NCI-H524 (cell line): ENCODE results near the gene LAMB2.

Source experiments
- DNase-seq, 2 experiments: peaks; one replicate each; lab custom pipeline; 2025; lab: John Stamatoyannopoulos, UW

The LAMB2 gene

DNA sequence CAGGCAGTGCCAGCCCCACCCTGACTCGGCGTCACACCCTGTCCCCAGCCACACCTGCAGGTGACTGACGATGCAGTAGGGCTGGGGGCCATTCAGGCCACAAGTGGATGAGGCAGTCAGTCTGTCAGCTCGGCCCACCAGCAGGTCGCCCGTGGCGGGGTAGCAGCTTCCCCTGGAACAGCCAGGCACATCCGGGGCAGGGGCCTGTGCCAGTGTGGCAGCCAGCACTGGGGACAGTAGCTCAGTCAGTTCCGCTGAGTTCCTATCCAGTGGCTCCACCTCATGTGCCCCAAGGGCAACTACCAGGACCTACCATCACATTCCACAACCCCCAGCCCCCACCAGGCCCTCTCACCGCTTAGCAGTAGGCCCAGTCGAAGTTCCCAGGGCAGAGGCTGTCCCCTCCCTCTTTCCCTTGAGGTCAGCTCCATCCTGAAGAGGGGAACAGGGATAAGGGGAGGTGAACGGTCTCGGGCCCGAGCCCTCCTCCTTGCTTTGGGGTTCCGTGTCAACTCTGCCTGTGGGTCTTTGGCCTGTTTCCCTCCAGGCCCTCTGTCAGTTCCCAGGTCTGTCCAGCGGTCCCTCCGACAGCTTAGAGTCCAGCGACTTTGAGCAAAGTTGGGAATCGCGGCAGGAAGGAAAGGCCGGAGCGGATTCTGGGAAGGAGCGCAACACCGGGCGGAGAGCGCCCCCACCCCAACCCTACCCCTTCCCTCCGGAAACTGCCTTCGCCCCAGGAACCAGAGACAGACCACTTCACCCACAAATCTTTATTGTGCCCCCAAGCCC, at the start of gene LAMB2:
Gene LAMB2, minus strand, starts transcription at position 614 of the 789 bp plus-strand sequence. Its CDS starts 183 bp downstream, at position 431.
- peak; percentile 20 to 50 for DNase-seq

DNA sequence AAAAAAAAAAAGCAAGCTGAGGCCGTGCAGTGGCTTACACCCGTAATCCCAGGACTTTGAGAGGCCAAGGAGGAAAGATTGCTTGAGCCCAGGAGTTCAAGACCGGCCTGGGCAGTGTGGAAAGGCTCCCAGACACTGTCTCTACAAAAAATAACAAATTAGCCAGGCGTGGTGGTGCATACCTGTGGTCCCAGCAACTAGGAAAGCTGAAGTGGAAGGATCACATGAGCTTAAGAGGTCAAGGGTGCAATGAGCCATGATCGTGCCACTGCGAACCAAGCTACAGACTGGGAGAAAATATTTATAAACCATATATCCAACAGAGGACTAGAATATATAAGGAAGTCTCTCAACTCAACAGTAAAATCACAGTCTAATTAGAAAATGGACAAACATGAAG, 48.5 kb upstream of the LAMB2 start:
- DNase-seq, result no peak

DNA sequence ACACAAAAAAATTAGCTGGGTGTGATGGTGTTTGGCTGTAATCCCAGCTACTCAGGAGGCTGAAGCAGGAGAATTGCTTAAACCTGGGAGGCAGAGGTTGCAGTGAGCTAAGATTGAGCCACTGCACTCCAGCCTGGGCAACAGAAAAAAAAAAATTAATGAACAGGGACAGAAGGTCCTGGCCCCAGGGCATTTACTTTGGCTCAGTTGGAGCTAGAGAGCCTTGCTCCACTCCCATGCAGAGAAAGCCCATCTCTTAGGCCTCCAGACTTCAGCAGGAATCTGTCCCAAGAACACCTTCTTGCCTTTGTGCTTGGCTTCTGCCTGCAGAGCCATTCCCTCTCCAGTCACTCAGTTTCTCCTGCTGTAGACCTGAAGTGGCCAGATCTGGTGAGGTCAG, 47.3 kb upstream of the LAMB2 start:
- DNase-seq, result no peak

DNA sequence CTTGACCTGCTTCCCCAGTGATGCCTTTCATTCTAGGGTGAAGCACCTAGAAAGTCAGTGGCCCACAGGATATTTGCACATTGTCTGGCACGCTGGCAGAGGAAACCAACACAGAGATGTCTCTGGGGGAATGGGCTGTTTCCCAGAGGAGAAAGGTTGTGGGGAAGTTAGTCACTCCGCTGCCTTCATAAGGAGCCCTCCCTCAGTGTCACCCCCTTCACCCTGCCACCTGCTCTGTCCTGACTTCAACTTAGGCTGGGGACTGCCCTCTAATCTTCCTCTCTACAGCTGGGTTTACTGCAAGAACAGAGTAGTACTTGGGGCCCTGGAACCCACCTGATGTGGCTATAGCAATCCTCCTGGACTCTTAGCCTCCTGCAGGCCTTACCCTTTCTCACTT, 44.2 kb upstream of the LAMB2 start:
- DNase-seq, result peak in 1 of 2 experiments; percentile 19

DNA sequence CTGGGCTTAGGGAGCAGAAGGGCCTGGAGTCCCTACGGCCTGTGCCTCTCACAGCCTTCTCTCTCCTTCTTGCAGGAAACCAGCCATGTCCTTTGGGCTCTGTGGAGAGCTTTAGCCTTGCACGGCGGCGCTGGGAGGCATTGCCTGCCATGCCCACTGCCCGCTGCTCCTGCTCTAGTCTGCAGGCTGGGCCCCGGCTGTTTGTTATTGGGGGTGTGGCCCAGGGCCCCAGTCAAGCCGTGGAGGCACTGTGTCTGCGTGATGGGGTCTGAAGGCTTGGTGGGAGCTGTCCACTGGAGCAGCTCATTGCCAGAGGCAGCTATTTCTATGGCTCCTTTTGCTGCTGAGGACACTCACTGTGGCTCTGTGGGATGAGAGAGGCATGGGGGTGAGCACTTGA, 42.7 kb upstream of the LAMB2 start:
- no peak for DNase-seq

DNA sequence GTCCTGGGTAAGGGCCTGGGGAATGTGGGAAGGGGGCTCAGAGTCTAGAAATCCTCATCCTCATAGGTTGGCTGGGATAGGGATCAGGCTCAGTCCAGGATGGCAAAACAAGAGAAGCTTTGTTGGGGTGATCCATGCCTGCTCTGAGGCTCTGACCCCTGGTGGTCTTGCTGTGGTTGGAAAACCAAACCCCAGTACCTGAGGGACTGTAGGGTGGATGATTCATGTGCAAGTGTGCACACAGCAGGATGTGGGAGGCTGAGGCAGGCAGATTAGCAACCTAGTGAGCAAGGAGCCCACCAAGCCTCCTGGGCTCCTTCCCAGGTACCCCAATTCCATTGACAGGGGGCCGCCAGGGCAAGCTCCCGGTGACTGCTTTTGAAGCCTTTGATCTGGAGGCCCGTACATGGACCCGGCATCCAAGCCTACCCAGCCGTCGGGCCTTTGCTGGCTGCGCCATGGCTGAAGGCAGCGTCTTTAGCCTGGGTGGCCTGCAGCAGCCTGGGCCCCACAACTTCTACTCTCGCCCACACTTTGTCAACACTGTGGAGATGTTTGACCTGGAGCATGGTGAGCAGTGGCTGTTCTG, 41.6 kb upstream of the LAMB2 start:
- no peak for DNase-seq

DNA sequence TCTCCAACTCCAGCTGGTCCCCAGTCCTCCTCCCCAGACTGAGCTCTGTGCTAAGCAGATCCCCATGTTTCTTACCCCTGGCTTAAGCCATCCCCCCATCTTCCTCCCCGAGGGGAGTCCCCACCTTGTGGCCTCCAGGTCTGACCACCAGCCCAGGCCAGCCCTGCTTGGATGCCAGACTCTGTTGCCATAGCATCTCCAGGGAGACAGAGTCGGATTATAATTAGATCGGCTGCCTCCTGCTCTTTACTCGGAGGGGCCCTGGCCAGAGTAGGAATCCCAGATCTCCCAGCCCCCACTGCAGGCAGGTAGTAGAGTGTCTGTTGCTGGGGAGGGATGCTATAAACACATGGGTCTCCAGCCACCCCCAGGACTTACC, 40.9 kb upstream of the LAMB2 start:
- DNase-seq, result peak in 1 of 2 experiments; percentile 35

DNA sequence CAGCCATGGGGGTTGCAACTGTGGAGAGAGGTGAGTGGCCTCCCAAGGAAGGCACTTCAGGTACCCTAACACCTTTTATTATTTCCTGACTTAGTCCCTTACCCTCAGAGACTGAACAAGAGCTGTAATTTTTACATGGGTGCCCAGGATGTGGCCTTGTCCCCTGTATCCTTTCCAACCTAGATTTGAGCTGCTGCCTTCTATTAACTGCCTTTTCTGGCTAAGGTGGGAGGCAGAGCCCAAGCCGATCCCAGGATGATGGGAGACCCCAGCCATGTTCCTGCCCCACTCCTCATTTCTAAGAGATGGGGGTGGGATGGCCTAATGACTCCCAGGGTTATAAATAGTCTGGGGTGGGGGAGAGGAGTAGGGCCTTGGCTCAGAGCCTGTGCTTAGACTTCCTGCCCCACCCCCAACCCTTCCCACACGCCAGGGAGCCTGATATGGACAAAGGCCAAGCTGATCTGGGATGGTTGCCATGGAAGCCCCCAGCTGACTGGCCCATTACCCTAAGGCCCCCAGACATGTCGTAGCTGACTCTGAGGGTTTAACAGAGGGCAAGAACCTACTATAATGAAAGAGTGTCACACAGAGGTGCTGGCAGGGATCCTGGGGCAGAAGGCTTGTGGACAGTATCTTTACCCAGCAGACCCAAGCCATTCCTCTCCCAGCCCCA, 40.4 kb upstream of the LAMB2 start:
- no peak for DNase-seq

DNA sequence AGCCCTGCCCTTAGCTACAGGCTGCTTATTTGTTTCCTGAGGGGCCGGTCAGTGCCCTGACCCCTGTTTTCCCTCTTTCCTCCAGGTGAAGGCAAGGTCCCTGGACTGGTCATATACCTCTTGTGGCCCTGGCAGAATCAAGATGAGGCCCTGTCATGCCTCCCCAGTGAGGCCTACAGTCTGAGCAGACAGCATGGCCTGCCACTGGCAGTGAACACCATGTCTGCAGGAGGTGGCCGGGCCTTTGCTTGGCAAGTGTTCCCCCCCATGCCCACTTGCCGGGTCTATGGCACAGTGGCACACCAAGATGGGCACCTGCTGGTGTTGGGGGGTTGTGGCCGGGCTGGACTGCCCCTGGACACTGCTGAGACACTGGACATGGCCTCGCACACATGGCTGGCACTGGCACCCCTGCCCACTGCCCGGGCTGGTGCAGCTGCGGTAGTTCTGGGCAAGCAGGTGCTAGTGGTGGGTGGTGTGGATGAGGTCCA, 39.7 kb upstream of the LAMB2 start:
- DNase-seq, result no peak

DNA sequence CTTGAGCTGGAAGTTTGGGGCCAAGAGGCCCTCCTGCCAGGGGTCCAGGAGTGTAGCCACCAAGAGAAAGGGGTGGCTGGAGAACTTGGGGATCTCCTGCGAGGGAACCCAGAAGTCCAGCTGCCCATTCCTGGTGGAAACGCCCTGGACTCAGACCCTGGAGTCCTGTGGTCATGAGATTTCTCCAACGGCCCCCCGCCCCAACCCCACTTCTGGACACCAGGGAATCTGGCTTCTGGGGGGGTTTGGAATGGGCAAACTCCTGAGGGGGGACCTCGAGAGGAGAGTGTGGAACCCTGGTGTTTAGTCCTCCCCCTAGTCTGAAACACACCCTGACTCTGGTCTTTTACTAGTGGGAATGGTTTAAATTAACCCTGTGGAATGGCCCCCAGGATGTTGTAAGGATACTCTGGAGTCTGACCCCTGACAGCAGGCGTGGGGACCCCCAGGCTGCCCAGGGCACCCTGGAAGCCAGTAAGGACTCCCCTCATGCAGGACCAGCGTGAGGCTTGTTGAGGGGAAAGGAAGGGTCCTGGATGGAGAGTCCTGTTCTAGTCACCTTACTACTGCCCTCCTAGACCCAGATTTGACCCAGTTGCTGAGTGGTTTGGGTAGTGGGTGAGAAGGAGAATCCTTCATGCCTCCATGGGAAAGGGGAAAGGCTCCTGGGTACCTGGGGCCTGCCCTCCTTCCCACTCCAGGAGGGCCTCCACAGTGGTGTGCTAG, 39.1 kb upstream of the LAMB2 start:
- no peak for DNase-seq

DNA sequence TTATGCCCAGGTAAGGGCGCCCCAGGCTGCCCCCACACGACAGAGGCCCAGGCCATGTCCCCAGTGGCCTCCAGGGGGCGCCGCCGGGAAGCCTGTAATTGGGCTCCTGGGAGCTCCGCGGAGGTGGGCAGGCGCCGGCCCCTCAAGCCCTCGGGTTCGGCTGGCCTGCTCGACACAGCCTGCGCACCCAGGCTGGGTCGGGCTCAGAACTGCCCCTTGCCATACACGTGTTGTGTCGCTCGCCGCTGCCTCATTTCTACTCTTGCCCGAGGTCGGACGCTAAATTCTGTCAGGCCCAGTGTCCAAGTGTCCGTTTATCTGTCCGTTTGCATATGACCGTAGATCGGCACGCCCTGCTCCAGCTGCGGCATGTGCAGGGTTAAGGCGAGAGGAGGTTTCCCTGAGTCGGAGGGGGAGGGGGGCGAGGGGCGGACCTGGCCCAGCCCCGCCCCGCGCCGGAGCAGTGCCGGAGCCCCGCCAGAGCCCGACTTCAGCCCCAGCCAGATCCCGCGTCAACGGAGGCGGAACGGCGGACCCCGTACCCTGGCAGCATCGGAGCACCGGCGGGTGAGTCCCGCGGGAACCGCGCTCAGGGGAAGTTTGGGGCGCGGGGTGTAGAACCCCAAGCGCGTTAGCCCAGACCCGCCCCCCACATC, 38.4 kb upstream of the LAMB2 start, which contains the start of gene KLHDC8B:
Gene KLHDC8B, plus strand, starts transcription at position 480 of the 656 bp plus-strand sequence. CDS start 1,172 bp downstream, outside the sequence.
- DNase-seq, result peak; percentile 61 to 75

DNA sequence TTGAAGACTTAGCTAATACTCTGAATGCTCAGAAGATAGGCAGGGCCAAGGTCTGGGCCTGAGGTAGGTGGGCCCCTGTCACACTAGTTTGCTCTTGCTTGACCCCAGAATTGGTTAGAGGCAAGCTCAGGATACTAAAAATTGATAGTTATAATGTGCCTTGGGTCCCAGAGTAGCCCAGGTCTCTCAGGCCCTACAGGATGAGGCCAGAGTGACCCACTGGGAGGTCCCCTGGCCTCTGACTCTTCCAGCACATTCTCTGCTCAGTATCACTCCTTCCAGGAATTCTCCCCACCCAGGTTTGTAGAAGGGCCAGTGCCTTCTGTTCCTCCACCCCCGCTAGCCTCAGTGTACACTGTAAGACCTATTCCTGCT, 37.9 kb upstream of the LAMB2 start:
- no peak for DNase-seq

DNA sequence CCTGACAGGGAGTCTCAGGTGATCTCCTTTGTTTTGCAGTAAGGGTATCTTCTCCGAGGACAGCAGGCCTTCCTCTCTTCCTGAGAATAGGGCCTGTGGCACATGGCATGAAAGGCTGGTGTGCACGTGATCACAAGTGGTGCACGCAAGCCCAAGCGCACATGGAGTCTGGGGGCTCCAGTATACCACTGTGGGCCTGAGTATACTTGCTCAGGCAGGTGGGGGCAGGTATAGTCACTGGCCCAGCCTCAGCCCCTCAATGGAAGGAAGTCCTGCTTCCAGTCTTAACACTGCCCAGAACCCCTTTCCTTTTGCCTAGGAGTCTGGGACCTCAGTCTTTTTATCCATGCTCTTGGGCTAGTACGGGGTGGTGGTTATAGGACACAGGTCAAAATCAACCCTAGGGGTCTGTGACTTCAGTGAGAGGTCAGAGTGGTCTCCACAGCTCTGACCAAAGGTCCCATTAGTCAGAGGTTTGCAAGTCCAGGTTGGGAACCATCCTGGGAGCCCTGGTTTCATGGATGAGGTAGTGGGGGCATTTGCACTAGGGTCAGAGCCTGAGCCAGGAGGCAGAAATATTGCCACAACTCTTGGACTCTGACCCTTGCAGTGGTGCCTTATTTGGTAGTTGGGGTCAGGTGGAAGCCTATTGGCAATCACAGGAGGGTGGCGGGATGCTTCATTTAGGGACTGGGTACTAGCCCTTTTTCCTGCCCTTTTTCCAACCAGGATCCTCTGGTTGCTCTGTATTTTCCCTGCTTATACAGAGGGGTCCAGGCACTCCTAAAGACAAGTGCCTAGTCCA, 34.1 kb upstream of the LAMB2 start:
- no peak for DNase-seq

DNA sequence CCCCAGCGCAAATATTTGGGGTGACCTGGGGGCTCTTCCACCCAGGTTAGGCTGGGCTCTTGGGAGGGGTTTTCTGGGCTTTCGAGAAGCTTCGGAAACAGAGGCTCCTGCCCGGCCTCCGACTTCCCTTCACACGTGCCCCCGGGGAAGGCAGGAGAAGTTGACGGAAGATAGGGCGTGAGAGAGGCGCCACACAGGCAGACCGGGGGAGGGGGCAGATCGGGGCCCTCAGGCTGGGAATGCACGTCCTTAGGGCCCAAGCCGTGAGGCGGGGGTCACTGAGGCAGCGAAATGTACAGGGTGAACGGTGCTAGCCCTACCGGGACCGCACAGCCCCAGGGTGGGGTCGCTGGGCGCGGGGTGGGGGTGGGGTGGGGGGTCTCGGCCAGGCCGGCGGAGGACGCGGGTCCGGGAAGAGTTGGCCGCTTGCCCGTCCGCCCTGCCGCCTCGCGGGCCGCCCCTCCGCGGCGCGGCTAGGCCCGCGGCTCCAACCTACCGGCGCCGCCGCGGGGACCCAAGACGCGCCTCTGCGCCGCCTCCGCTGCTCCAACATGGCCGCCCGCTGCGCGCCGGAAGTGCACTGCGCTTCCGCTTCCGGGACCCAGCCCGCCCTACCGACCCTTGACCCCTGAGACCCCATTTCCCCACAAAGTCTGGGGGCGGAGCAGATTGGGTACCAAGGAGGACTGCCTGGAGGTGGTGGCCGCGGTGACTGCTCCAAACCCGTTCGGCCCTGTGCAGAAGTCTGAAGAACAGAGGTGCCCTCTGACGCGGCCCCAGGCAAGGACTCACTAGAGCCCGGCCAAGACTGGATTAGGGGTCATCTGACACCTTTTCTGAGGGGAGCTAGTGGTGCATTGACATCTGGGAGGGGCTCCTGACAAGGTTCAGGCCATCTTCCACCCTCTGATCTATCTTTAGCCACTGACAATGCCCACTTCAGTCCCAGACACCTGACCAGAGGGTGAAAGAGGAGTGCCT, 33.2 kb upstream of the LAMB2 start, which contains the start of gene CCDC71:
Gene CCDC71, minus strand, starts transcription at position 561 of the 981 bp plus-strand sequence. CDS start 2,123 bp downstream, outside the sequence.
- DNase-seq, result peak; percentile 36 to 56

DNA sequence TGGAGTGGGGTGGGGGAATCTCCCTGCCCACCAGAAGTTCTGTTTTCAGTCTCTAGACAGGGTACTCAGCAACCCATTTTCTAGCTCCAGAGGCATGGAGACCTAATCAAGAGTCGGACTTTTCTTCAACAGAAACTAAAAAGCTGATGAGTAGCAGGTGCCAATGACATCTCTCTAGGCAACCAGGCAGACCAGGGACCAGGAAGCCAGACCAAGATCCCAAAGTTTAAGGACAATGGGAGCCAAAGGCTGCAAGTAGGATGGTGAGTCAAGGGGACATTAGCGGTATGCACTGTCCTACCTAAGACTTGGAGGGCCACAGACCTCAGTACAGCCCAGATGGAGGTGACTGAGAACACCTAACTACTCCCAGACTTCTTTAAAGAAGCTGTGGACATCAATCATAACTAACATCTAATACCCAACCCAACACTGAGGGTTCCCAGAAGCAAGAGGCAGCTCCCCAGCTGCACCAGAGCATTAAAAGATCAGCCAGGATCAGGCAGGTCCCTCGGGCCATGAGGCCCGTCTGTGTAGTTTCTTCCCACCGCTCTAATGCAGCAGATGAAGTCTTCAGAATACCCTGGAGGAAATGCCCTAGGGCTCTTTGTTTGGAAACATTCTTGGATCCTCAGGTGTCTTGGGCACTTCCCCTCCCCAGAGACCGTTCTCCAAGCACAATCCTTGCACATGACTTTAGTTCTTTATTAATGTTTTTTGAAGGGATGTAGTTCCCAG, 32.3 kb upstream of the LAMB2 start:
- no peak for DNase-seq

DNA sequence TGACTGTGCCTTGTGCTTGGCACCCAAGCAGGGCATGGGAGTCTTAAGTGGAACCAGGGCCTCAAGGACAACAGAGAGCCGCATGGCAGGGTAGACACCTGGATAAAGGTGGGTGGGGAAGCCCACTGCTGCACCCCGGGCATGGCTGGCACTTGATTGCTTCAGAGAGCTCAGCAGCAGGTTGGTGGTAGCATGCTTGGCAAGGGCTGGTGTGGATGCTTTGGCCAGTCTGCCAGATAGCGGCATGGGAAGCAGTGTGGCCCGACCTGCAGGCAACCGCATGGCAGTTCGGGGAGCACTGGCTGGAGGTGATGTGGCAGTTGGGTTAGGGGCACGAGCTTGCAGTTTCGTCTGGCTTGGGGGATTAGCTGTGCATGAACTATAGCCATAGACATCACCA, 30.8 kb upstream of the LAMB2 start:
- DNase-seq, result no peak

DNA sequence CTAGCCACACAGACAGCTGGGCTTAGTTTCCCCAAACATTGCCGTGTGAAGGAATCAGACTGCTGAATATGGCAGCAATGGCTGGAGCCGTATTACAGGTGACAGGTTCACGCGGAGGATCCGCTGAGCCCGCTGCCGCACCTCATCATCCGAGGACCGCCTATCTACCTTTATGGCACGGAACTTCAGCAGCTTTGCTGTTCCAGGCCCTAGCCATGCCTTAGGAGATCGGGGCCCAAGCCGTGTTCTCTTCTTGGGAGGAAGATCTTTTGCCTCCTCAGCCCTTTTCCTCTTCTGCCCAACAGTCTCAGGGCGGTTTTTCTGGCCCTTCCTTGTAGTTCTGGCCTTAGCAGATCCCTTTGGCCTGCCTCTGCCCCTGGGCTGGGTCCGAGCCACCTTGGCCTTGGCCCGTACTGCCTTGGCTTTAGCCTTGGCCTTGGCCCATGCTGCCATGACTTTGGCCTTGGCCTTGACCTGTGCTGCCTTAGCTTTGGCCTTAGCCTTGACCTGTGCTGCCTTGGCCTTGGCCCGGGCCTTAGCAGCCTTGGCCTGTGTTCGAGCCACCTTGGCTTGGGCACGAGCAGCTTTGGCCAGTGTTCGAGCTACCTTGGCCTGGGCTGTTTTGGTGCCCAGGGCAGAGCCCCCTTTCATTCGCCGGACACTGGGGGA, 30.0 kb upstream of the LAMB2 start:
- no peak for DNase-seq
